Activated naive CD4-positive, alpha-beta T cell treated with anti-CD3 and anti-CD28 coated beads for 36 hours (primary cell): ENCODE results near the gene PLA2G2E. TPM values are rescaled to one million over a fixed set of nuclear protein-coding genes. Genes with fewer than 3 reads are reported as not detected.
"Not testable (repeated sequence)": the region's sequence is repeated elsewhere in the genome, so short reads cannot be mapped to it uniquely, and the experiment has no call there.

Experiments
- CTCF ChIA-PET: fragments of 350-600 bp; sonication (Branson Sonifier 250); formaldehyde crosslinking; loops from one replicate; lab custom pipeline; 2021; ENCODE audit warnings: antibody characterized with exemption; lab: Charles Lee
- DNase-seq: peaks from one replicate; pipeline ENCODE4 v3.0.0-alpha.2; 2020
- H3K27ac Mint-ChIP-seq: one replicate; pipeline ENCODE4 v1.8.0; 2021; ENCODE audit warnings: mild to moderate bottlenecking, mixed read lengths
- H3K27me3 Mint-ChIP-seq: one replicate; pipeline ENCODE4 v1.8.0; 2021; ENCODE audit warnings: low read depth, mixed read lengths
- H3K36me3 Mint-ChIP-seq: one replicate; pipeline ENCODE4 v1.8.0; 2021; ENCODE audit warnings: low read depth, mixed read lengths
- H3K4me1 Mint-ChIP-seq: one replicate; pipeline ENCODE4 v1.8.0; 2021; ENCODE audit warnings: low read depth, mixed read lengths
- H3K4me3 Mint-ChIP-seq: one replicate; pipeline ENCODE4 v1.8.0; 2021; ENCODE audit warnings: mild to moderate bottlenecking, moderate library complexity, mixed read lengths
- H3K9me3 Mint-ChIP-seq: one replicate; pipeline ENCODE4 v1.8.0; 2021; ENCODE audit warnings: mixed read lengths
- intact Hi-C: fragments of 100-400 bp; cut with micrococcal nuclease; formaldehyde crosslinking; loops from one replicate; pipeline ENCODE4 v1.15.1; 2023
- total RNA-seq, 2 experiments: library from RNA; stranded (reverse); gene quantifications; one replicate each; pipeline ENCODE4 v1.2.3, GENCODE V29; 2021

The PLA2G2E gene
- total RNA-seq, 2 experiments from 2014 or later: not detected

- DNase-seq: no peak
- no peak overlapping the region for H3K4me3 Mint-ChIP-seq
- no peaks in the 10 kb centered on the region for H3K4me1 Mint-ChIP-seq
- CTCF ChIA-PET: interaction anchor here (0.6 to 0.9 kb wide), 2 partner anchors 11 to 421 kb away, joined by 3 read pairs; no protein-coding TSS in a partner anchor
- no peak overlapping the region for H3K27ac Mint-ChIP-seq
- H3K36me3 Mint-ChIP-seq: no peaks in the 10 kb centered on the region
- intact Hi-C loops: no loop called here
- H3K9me3 Mint-ChIP-seq: no peaks in the 10 kb centered on the region
- peaks cover 19% of the 10 kb centered on the region for H3K27me3 Mint-ChIP-seq
Observed at GRCh38 chr1:19946331-19946751, 22.9 kb upstream of the PLA2G2E start.

GRCh38 chr1:19945914-19946313 lies 22.5 kb upstream of the PLA2G2E start:
- peaks cover 14% of the 10 kb centered on the region for H3K27me3 Mint-ChIP-seq
- intact Hi-C loops: no loop called here
- no peaks in the 10 kb centered on the region for H3K4me1 Mint-ChIP-seq
- no peak overlapping the region for H3K27ac Mint-ChIP-seq
- CTCF ChIA-PET: interaction anchor here (0.6 to 0.9 kb wide), 2 partner anchors 10 to 422 kb away, joined by 3 read pairs; no protein-coding TSS in a partner anchor
- no peak for DNase-seq
- no peaks in the 10 kb centered on the region for H3K36me3 Mint-ChIP-seq
- no peak overlapping the region for H3K4me3 Mint-ChIP-seq
- no peaks in the 10 kb centered on the region for H3K9me3 Mint-ChIP-seq

- peaks cover 3% of the 10 kb centered on the region for H3K27me3 Mint-ChIP-seq
- no peaks in the 10 kb centered on the region for H3K4me1 Mint-ChIP-seq
- no peaks in the 10 kb centered on the region for H3K36me3 Mint-ChIP-seq
- no peak overlapping the region for H3K4me3 Mint-ChIP-seq
- CTCF ChIA-PET: no interaction called here
- DNase-seq: no peak
- no peak overlapping the region for H3K27ac Mint-ChIP-seq
- intact Hi-C loops: no loop called here
- no peaks in the 10 kb centered on the region for H3K9me3 Mint-ChIP-seq
Observed at GRCh38 chr1:19942657-19943056, 19.2 kb upstream of the PLA2G2E start.

GRCh38 chr1:19942088-19942487 lies 18.7 kb upstream of the PLA2G2E start:
- intact Hi-C loops: no loop called here
- H3K36me3 Mint-ChIP-seq: no peaks in the 10 kb centered on the region
- no peaks in the 10 kb centered on the region for H3K4me1 Mint-ChIP-seq
- no peak for DNase-seq
- no peak overlapping the region for H3K4me3 Mint-ChIP-seq
- CTCF ChIA-PET: no interaction called here
- no peak overlapping the region for H3K27ac Mint-ChIP-seq
- H3K9me3 Mint-ChIP-seq: no peaks in the 10 kb centered on the region
- H3K27me3 Mint-ChIP-seq: peaks cover 3% of the 10 kb centered on the region

- Mint-ChIP-seq H3K4me3 (no peak overlapping the region), H3K4me1 (no peaks in the 10 kb centered on the region), H3K27me3 (no peaks in the 10 kb centered on the region), H3K36me3 (no peaks in the 10 kb centered on the region), H3K27ac (no peak overlapping the region), H3K9me3 (no peaks in the 10 kb centered on the region)
- intact Hi-C loops: no loop called here
- no peak for DNase-seq
- CTCF ChIA-PET: no interaction called here
Observed at GRCh38 chr1:19941206-19941568, 17.8 kb upstream of the PLA2G2E start.

- CTCF ChIA-PET: no interaction called here
- Mint-ChIP-seq H3K4me3 (no peak overlapping the region), H3K9me3 (no peaks in the 10 kb centered on the region), H3K36me3 (no peaks in the 10 kb centered on the region), H3K27me3 (no peaks in the 10 kb centered on the region), H3K4me1 (no peaks in the 10 kb centered on the region), H3K27ac (no peak overlapping the region)
- DNase-seq: no peak
- intact Hi-C loops: no loop called here
Observed at GRCh38 chr1:19940486-19941205, 17.2 kb upstream of the PLA2G2E start.

- CTCF ChIA-PET: interaction anchor here (0.6 to 1.0 kb wide), 2 partner anchors 12 to 120 kb away, joined by 3 to 4 read pairs; no protein-coding TSS in a partner anchor
- no peak overlapping the region for H3K4me3 Mint-ChIP-seq
- no peaks in the 10 kb centered on the region for H3K4me1 Mint-ChIP-seq
Observed at GRCh38 chr1:19938472-19938871, 15.1 kb upstream of the PLA2G2E start.

GRCh38 chr1:19936061-19936750 lies 12.8 kb upstream of the PLA2G2E start:
- H3K9me3 Mint-ChIP-seq: peaks cover 15% of the 10 kb centered on the region

More at GRCh38 chr1:19938472-19938871, 15.1 kb upstream of the PLA2G2E start:
- Mint-ChIP-seq H3K36me3 (no peaks in the 10 kb centered on the region), H3K27me3 (no peaks in the 10 kb centered on the region), H3K27ac (no peak overlapping the region), H3K9me3 (no peaks in the 10 kb centered on the region)
- no peak for DNase-seq
- intact Hi-C loops: no loop called here

GRCh38 chr1:19934336-19934735 lies 10.9 kb upstream of the PLA2G2E start:
- peaks cover 3% of the 10 kb centered on the region for H3K36me3 Mint-ChIP-seq
- intact Hi-C loops: no loop called here
- peaks cover 15% of the 10 kb centered on the region for H3K9me3 Mint-ChIP-seq
- no peaks in the 10 kb centered on the region for H3K4me1 Mint-ChIP-seq
- CTCF ChIA-PET: interaction anchor here (0.6 kb wide), 1 partner anchor 95 kb away, joined by 5 read pairs; no protein-coding TSS in a partner anchor
- DNase-seq: no peak
- H3K27ac Mint-ChIP-seq: no peak overlapping the region
- H3K4me3 Mint-ChIP-seq: no peak overlapping the region
- no peaks in the 10 kb centered on the region for H3K27me3 Mint-ChIP-seq

More at GRCh38 chr1:19936061-19936750, 12.8 kb upstream of the PLA2G2E start:
- H3K36me3 Mint-ChIP-seq: peaks cover 3% of the 10 kb centered on the region
- DNase-seq: no peak
- CTCF ChIA-PET: interaction anchor here (0.7 kb wide), 1 partner anchor 10 kb away, joined by 3 read pairs; no protein-coding TSS in a partner anchor
- no peaks in the 10 kb centered on the region for H3K27me3 Mint-ChIP-seq
- H3K27ac Mint-ChIP-seq: no peak overlapping the region
- no peak overlapping the region for H3K4me3 Mint-ChIP-seq
- H3K4me1 Mint-ChIP-seq: no peaks in the 10 kb centered on the region
- intact Hi-C loops: no loop called here

- peaks cover 15% of the 10 kb centered on the region for H3K9me3 Mint-ChIP-seq
- H3K27ac Mint-ChIP-seq: no peak overlapping the region
- H3K4me1 Mint-ChIP-seq: no peaks in the 10 kb centered on the region
- H3K4me3 Mint-ChIP-seq: no peak overlapping the region
- intact Hi-C loops: no loop called here
- no peak for DNase-seq
- no peaks in the 10 kb centered on the region for H3K27me3 Mint-ChIP-seq
- H3K36me3 Mint-ChIP-seq: peaks cover 3% of the 10 kb centered on the region
- CTCF ChIA-PET: no interaction called here
Observed at GRCh38 chr1:19932866-19933265, 9.4 kb upstream of the PLA2G2E start.

GRCh38 chr1:19927130-19927421 lies 3.7 kb upstream of the PLA2G2E start:
- H3K27me3 Mint-ChIP-seq, H3K4me1 Mint-ChIP-seq, DNase-seq, H3K27ac Mint-ChIP-seq, intact Hi-C loops, H3K4me3 Mint-ChIP-seq, H3K36me3 Mint-ChIP-seq, H3K9me3 Mint-ChIP-seq, CTCF ChIA-PET: not testable (repeated sequence)

- Mint-ChIP-seq H3K27ac (no peak overlapping the region), H3K4me3 (no peak overlapping the region), H3K9me3 (peaks cover under 1% of the 10 kb centered on the region), H3K4me1 (no peaks in the 10 kb centered on the region), H3K27me3 (peaks cover 2% of the 10 kb centered on the region), H3K36me3 (no peaks in the 10 kb centered on the region)
- intact Hi-C loops: no loop called here
- CTCF ChIA-PET: no interaction called here
- no peak for DNase-seq
Observed at GRCh38 chr1:19926296-19927129, 3.1 kb upstream of the PLA2G2E start.
